NCI-H187 (cell line): ENCODE results near the gene NUP107.
A peak's percentile ranks its signal among the peaks of the same experiment; 100 is the strongest.
"Not testable (repeated sequence)": the region's sequence is repeated elsewhere in the genome, so short reads cannot be mapped to it uniquely, and the experiment has no call there.

Experiments
- DNase-seq, 2 experiments: peaks; one replicate each; lab custom pipeline; 2025; lab: John Stamatoyannopoulos, UW

Gene NUP107

DNA sequence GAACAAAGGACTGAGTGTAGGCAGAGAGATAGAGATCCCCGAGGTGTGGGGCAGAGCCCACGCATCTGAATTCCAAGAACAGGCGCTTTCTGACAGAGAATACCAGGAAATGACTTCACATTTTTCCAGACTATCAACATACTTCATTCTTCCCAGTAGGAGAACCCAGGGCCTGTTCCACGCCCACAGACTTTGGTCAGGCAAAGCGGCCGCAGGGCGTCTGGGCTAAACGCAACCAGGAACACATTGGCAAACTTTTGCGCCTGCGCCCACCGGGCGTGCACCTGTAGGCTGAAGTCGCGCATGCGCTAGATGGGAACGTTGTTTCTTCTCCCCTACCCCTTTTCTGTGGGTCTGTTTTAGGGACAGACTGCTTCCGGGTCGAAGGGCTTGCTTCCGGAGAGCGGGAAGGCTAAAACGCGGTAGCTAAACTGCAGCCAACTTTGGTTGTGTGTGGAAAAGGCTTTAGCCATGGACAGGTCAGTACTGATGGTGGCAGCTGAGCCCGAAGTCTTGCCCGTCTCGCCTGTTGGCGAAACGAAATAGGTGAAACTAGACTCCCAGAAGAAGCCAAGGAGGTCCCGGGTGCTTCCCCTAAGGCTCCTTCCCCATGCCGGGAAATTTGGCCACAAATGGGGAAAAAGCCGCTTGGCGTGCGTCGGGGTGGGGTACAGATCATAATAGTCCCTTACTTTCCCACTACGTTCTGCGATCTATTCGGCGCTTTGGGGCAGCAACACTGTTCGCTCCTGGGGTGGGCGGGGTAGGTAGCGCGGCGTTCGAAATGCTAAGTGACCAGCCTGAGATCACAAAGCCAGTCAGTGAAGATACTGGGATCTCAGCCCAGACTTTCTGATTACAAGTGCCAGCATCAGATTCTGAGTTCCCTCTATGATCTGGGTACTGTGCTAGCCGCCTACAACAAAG is at the start of gene NUP107:
TSS of gene NUP107 (plus strand) at position 384 of the 927 bp plus-strand sequence. CDS start at position 472, 88 bp downstream.
- peak; percentile 97 to 99 for DNase-seq

DNA sequence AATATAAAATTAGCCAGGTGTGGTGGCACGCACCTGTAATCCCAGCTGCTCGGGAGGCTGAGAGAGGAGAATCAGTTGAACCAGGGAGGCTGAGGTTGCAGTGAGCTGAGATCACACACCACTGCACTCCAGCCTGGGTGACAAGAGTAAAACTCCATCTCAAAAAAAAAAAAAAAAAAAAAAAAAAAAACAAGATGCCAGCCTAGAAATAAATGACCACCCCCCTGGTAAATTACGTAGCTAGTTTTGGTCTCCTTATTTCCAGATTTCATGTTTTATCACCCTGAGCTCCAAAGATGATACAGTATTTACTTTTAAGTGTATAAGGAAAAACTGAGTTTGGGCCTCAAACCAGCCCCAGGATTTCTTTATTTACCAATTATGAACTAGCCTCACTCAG is 49.3 kb upstream of the NUP107 start:
- DNase-seq: not testable (repeated sequence)

DNA sequence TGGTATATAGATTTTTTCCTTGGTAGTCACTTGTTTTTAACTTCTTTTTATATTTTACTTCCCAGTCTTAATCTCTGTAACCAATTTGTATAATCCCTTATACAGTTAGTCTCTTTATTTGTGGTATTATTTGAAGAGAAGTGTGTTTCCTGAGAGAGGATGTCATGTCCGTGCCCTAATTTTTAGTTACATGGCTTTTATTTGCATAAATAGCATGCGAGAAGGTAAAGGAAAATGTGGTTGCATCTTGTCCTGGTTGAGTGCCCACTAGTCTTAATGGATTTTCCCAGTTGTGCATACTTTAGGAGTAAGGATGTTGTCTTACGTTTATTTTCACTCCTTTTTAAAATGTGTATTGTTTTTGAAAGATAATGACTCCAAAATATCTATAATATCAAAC is 48.6 kb upstream of the NUP107 start:
- no peak for DNase-seq

DNA sequence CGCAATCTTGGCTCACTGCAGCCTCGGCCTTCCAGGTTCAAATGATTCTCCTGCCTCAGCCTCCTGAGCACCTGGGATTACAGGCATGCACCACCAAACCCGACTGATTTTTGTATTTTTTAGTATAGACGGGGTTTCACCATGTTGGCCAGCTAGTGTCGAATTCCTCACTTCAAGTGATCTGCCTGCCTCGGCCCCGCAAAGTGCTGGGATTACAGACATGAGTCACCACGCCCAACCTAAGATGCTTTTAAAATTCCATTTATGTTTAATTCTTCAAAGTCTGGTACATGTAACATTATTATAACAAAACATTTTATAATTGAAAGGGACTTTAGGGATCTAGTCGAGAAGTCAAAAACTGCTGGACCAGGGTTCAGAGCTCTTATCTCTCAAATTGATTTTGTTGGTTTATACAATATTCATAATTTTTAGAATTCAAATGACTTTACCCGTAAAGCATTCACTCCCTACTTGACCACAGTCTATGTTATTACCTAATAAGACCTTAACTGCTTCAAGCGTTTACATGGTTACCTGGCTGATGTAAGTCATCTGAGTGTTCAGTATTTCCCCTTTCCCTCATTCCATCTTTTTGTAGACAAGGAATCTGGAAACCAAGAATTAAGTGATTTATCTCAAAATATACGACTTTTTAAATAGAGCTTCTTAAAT is 47.9 kb upstream of the NUP107 start:
- no peak for DNase-seq

DNA sequence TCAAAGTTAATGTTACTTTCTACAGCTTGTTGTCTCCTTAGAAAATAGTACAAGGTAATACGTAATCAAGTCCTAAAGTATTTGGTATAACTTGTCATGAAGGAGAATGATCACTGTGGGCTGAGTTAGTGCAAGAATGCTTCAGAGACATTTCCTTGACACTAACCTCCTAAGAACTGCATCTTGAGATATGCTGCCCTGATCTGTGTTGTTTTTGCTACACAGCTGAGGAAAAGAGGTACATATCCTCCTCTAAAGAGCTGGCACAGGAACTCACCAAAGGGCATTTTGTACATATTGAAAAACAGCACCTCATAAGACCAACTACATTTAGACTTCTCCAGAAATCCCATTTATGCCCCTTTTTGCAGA is 47.4 kb upstream of the NUP107 start:
- DNase-seq: no peak

DNA sequence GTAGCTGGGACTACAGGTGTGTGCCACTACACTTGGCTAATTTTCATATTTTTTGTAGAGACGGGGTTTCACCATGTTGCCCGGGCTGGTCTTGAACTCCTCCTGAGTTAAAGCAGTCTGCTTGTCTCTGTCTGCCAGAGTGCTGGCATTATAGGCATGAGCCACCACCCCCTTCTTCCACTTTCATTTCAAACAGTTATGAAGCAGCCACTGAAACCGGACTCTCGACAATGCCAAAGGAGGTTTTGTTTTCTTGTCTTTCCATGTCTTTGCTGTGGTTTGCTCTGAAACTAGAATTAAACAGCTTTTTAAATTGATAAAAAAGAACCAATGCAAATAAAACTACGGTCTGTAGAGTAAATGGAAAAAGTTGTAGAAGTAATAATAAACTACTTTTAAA is 45.6 kb upstream of the NUP107 start:
- DNase-seq: no peak

DNA sequence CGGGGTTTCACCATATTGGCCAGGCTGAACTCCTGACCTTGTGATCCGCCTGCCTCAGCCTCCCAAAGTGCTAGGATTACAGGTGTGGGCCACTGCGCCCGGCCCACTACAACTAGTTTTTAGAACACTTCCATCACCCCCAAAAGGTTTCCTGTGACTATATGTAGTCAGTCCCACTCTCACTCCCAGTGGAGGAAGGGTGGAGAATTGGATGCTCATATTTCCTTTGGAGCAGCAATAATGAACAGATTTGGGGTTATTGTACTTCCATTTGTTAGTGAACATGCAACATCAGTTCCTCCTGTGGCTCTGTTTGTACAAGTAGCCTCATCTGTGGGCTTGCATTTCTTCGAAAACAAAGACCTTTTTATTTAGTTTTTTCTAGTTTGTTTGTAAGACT is 40.3 kb upstream of the NUP107 start:
- no peak for DNase-seq

DNA sequence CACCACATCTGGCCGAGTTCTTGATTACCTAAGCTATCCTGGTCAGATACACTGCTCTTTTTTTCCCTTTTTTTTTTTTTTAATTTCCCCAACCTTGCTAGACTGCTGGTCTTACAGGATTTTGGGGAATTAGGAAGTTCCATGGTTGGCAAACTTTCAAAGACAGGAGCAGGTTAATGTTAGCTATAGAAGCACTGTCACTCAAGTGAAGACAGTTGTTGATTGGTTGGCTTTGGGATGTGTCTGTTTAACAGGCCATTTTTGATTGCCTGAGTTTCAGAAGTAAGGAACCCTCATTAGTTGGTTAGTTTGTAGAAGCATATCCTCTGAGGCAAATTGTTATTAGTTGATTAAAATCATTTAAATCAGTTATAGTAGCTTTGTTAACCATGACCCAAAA is 39.3 kb upstream of the NUP107 start:
- no peak for DNase-seq

DNA sequence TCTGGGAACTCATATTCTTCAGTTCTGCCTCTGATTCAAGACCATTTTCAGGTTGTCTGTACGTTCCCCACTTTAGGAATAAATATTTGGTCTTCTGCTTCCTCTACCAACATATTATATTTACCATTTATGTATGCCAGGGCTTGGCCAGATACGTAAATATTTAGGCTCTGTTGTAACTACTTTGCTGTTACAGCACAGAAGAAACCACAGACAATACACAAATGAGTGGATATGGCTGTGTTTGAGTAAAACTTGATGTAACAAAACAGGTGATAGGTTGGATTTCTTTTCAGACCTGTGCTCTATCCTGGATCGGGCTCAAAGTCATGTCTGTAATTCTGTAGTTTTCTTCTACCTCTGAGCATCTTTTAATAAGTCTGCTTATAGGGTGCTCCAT is 38.6 kb upstream of the NUP107 start:
- no peak for DNase-seq

DNA sequence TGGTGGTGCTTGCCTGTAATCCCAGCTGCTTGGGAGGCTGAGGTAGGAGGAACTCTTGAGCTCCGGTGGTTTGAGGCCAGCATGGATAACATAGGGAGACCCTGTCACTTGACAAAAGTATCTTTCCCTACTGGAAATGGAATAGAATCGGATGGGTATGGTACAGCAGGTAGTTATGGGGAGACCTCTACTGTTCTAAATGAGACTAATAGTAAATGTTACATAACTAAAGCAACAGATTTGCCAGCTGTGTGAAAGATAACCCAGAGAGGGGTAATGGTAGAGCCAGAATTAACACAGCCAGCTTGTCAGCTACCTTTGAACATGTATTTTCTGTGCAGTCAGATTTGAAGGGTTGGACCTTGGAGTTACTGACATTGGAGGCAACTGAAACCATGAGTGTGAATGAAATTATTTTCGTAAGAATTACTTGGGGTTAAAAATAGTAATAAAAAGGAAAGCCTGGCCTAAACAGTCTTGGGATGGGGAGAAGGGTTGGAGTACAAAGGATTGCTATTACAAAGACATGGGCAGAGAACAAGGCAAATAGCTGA is 21.7 kb upstream of the NUP107 start:
- DNase-seq: no peak

DNA sequence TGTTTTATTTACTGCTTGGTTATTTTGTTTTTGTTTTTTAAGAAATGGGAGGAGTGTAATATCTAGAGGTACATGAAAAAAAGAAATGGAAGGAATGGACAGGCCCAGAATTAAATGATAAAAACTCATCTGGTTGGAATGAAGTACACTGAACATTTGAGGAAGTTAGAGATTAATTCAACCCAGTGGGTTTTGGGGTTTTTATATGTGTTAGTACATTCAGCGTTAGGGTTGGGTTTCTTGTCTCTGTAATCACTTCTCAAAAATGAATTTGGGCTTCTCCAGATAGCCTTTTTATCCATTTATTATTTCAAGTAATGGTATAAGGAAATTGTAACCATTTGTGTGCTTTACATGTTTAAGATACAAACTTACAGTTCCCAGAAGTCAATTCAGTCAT is 19.5 kb upstream of the NUP107 start:
- no peak for DNase-seq

DNA sequence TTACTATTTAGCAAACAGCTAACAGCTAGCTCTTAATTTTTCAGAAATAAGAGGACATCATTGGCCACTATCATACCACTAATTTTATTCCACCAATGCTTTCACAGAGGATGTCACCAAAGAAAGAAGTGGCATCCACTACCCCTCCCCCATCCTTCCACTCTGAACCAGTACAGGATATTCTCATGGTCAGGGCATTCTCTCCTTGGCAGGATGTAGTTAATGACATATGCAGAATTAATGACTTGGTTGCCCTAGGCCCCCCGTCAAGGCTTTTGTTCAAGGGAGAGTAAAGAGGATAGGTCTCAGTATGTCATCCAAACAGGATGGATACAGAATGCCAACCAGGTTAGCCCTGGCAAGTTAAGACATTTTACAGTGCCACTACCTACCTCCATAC is 18.9 kb upstream of the NUP107 start:
- no peak for DNase-seq

DNA sequence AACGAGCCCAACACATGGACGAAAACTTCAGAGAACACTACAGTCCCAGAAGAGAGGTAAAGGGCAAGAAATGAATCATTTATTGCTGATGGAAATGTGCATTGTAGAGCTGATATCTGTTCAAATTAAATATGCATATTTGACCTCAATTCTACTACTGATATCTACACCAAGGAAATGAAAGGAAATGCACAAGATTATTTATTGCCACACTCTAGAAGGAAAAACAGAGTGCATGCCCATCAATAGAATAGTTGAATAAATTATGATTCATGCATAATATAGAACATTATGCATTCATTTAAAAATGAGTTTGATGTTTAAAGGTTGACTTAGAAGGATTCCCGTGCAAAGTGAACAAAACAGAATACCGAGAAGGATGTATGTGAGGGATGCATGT is 15.6 kb upstream of the NUP107 start:
- no peak for DNase-seq

DNA sequence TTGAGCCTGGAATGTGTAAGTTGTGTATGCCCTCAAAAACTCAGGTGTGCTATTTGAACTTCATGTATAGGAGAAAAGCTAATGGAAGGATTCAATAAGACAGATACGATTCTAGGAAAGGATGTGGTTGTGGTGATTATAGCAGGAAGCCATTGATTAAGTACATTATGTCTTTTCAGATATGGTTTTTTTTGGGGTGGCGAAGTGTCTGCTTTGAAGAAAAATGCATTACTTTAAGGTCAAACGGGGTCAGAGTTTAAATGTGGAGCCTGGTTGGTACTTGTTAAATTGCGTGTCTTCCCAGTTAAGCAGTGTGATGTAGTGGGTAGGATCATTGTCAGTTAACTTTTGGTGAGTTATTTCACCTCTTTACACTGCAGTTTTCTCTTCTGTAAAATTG is 13.0 kb upstream of the NUP107 start:
- DNase-seq: no peak

DNA sequence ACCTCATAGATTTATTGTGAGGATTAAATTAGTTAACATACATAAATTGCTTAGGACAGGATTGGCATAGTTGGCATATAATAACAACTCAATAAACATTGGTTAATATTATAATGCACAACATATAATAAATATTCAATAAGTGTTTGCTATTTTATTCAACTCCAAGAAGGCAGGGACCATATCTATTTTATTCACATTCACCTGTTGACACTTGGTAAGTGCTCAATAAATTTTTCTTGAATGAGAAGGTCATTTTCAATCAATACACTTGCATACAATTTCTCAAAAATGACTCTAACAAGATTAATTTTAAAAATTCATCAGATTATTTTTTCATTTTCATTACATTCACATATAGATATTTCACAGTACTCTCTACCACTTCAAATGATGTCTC is 12.4 kb upstream of the NUP107 start:
- DNase-seq: no peak

DNA sequence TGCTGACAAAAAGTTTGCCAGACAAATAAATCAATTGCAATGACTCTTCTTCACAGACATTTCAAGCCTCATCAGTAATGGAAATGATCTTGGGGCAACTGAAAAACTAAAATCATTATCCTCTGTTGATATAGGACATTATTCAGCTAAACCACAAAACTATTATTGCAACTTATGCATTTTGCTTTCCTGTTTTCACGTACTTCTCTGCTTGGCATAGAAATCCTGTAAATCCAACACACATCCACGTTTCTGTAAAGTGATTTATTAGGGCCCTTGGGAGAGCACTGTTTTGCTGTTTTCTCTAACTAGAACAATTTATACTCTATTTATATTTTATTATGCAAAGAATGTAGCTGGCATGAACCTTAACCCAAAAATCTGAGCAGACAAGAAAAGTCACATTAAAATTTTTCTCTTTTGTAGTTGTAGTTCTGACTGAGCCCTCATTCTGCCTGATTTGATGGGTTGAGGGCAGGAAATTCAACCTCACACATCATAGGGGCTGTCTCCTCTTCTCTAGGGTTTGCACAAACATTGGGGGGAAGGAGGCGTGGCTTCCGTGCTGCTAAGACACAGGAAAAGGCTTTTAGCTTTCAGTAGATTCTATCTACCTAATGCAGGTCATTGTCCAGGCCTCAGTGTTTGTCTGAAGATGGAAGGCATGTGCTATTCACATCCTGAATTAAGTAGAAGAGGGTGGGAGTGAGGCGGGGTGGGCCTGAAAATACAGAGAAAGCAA is 11.5 kb upstream of the NUP107 start:
- DNase-seq: no peak

DNA sequence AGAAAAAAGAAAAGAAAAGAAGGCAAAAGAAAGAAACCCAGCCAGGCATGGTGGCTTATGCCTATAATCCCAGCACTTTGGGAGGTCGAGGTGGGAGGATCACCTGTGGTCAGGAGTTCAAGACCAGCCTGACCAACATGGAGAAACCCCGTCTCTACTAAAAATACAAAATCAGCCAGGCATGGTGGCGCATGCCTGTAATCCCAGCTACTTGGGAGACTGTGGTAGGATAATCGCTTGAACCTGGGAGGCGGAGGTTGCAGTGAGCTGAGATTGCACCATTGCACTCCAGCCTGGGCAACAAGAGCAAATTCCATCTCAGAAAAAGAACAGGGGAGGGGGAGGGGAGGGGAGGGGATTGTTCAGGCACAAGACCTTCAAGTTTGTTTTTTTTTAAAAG is 9.9 kb upstream of the NUP107 start:
- not testable (repeated sequence) for DNase-seq

DNA sequence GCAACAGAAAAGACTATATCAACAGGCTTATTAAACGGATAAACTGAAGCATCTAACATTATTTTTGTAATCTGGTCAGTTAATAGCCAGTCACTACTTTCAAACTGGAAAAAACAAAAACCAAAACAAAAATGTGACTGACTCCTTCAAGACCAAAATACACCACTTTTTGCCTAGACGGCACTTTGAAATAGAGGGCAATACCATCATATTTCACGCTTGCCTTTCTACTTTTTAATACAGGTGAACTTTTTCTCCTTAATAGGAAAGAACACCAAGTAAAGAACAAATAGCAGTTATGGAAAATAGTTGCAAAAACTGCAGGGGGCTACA is 550 bp upstream of the NUP107 start:
- no peak for DNase-seq

DNA sequence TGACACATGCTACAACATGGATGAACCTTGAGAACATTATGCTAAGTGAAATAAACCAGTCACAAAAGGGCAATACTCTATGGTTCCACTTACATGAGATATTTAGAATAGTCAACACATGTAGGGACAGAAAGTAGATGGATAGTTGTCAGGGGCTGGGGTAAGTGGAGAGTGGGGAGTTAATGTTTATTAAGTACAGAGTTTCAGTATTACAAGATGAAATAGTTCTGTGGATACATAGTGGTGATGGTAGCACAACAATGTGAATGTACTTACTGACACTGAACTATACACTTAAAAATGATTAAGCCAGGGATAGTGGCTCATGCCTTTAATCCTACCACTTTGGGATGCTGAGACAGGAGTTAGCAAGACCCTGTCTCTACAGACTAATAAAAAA is 8.7 kb downstream of the NUP107 start:
- no peak for DNase-seq

DNA sequence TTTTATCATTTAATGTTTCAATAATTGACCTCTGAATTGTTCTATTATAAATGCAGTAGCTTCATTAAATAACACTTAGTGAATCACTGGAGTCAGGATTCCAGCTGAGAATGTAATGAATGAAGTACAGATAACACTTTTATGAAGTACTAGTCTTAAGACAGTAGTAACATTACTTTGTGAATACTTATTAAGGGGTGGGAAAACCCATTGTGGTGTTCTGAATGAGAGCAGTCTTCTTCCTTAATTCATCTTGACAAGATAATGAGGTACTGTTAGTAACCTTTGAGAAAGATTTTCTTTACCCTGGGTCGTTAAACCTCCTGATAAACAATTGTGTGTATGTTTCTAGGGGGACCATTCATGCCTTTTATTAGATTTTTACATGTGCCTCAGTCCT is 12.7 kb downstream of the NUP107 start:
- DNase-seq: no peak

DNA sequence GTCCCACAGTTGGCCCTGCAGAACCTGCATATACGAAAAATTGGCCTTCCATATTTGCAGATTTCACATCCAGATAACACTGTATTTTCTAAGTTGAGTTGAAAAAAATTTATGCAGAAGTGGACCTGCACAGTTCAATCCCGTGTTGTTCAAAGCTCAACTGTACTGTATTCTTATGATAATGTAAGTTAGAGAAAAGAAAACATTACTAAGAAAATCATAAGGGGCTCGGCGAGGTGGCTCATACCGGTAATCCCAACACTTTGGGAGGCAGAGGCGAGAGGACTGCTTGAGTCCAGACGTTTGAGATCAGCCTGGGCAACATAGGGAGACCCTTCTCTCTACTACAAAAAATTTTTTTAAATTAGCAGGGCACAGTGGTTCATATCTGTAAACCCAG is 41.0 kb downstream of the NUP107 start:
- no peak for DNase-seq

DNA sequence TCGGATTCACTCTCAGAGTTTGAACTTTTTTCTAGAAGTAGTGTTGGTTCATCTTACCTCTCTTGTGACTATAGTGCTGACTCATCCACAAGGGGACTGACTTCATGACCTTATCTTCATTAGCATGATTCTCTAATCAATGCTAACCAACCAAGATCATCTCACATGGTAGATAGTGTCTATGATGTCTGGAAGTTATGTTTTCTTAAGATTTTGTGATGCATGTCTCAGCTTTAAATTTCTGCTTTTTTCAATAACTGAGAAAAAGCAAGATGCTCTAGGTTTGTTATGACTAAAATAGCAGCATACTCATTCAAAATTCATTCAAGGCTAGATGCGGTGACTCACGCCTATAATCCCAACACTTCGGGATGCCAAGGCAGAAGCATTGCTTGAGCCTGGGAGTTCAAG is 46.9 kb downstream of the NUP107 start:
- DNase-seq: no peak

DNA sequence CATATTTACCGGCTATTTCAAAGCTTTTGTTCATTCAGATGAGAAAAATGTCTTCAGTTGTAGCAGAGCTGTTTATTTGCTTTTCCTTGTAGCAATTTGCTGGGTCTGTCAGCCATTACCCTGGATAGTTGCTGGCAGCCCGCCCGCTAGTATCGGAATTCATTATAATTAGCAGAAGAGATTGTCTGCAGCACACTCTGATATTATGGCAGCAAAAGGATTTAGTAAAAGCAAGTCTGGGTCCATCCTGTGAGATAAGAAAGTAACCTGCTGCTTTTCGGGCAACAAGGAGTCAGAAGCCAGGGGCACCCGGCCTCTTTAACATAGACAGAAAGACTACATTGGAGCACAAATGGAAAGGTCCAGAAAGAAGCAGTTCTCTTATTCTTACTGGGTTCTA is 53.1 kb downstream of the NUP107 start:
- DNase-seq: no peak
